ENCODE results near the gene MYH11.

Gene MYH11

GRCh38 chr16:15749371-15749770 is 107.5 kb downstream of the MYH11 start:
- Histone ChIP-seq H3K79me2 (ENCODE audit: insufficient read depth, low read length) (no peaks in the 10 kb centered on the region), H4K20me1 (ENCODE audit: insufficient read depth, low read length, poor library complexity, severe bottlenecking) (no peaks in the 10 kb centered on the region), H3K4me2 (ENCODE audit: low read depth, low read length, poor library complexity, severe bottlenecking) (no peak overlapping the region), H3K9me2 (replicated peaks; ENCODE audit: low read depth, low read length) (no peaks in the 10 kb centered on the region), H3K36me3 (ENCODE audit: insufficient read depth, low read length) (no peaks in the 10 kb centered on the region), H3K27me3 (ENCODE audit: insufficient read depth, low read length, poor library complexity, severe bottlenecking) (no peaks in the 10 kb centered on the region), H3K4me3 (ENCODE audit: low read length, poor library complexity, severe bottlenecking) (no peak overlapping the region), H2AFZ (ENCODE audit: low read length) (no peak overlapping the region), H3K4me1 (ENCODE audit: insufficient read depth, low read length, poor library complexity, severe bottlenecking) (no peaks in the 10 kb centered on the region), H3F3A (ENCODE audit: low read depth) (no peaks in the 10 kb centered on the region), H3K9me3 (ENCODE audit: insufficient read depth, low read depth, low read length) (no peaks in the 10 kb centered on the region), H3K9ac (ENCODE audit: low read depth, low read length, poor library complexity, severe bottlenecking) (no peak overlapping the region)
- TF ChIP-seq CTCF (conservative IDR thresholded peaks at IDR 0.05; ENCODE audit: low read length) (no peak), EZH2phosphoT487 (IDR thresholded peaks at IDR 0.05; ENCODE audit: borderline replicate concordance) (no peak)

GRCh38 chr16:15748654-15749053 is 108.2 kb downstream of the MYH11 start:
- no peaks in the 10 kb centered on the region for H3K79me2 ChIP-seq (ENCODE audit: insufficient read depth, low read length)
- H4K20me1 ChIP-seq (ENCODE audit: insufficient read depth, low read length, poor library complexity, severe bottlenecking), result no peaks in the 10 kb centered on the region
- no peaks in the 10 kb centered on the region for H3K27me3 ChIP-seq (ENCODE audit: insufficient read depth, low read length, poor library complexity, severe bottlenecking)
- no peaks in the 10 kb centered on the region for H3F3A ChIP-seq (ENCODE audit: low read depth)
- no peaks in the 10 kb centered on the region for H3K4me1 ChIP-seq (ENCODE audit: insufficient read depth, low read length, poor library complexity, severe bottlenecking)
- no peaks in the 10 kb centered on the region for H3K36me3 ChIP-seq (ENCODE audit: insufficient read depth, low read length)
- H3K4me2 ChIP-seq (ENCODE audit: low read depth, low read length, poor library complexity, severe bottlenecking), result no peak overlapping the region
- H3K9ac ChIP-seq (ENCODE audit: low read depth, low read length, poor library complexity, severe bottlenecking), result no peak overlapping the region
- no peak overlapping the region for H3K4me3 ChIP-seq (ENCODE audit: low read length, poor library complexity, severe bottlenecking)
- H3K9me2 ChIP-seq (replicated peaks; ENCODE audit: low read depth, low read length), result no peaks in the 10 kb centered on the region
- no peak overlapping the region for H2AFZ ChIP-seq (ENCODE audit: low read length)
- TF ChIP-seq CTCF (conservative IDR thresholded peaks at IDR 0.05; ENCODE audit: low read length), result no peak
- no peak for TF ChIP-seq EZH2phosphoT487 (IDR thresholded peaks at IDR 0.05; ENCODE audit: borderline replicate concordance)
- H3K9me3 ChIP-seq (ENCODE audit: insufficient read depth, low read depth, low read length), result no peaks in the 10 kb centered on the region

- TF ChIP-seq CTCF (conservative IDR thresholded peaks at IDR 0.05; ENCODE audit: low read length) (no peak), EZH2phosphoT487 (IDR thresholded peaks at IDR 0.05; ENCODE audit: borderline replicate concordance) (no peak)
- H3K9me3 ChIP-seq (ENCODE audit: insufficient read depth, low read depth, low read length), result no peaks in the 10 kb centered on the region
Measured at GRCh38 chr16:15747937-15748336, 108.9 kb downstream of the MYH11 start.

More at GRCh38 chr16:15747937-15748336, 108.9 kb downstream of the MYH11 start:
- Histone ChIP-seq H2AFZ (ENCODE audit: low read length) (no peak overlapping the region), H3F3A (ENCODE audit: low read depth) (no peaks in the 10 kb centered on the region), H3K4me2 (ENCODE audit: low read depth, low read length, poor library complexity, severe bottlenecking) (no peak overlapping the region), H3K9me2 (replicated peaks; ENCODE audit: low read depth, low read length) (no peaks in the 10 kb centered on the region), H3K36me3 (ENCODE audit: insufficient read depth, low read length) (no peaks in the 10 kb centered on the region), H3K79me2 (ENCODE audit: insufficient read depth, low read length) (no peaks in the 10 kb centered on the region), H3K4me3 (ENCODE audit: low read length, poor library complexity, severe bottlenecking) (no peak overlapping the region), H3K4me1 (ENCODE audit: insufficient read depth, low read length, poor library complexity, severe bottlenecking) (no peaks in the 10 kb centered on the region), H4K20me1 (ENCODE audit: insufficient read depth, low read length, poor library complexity, severe bottlenecking) (no peaks in the 10 kb centered on the region), H3K27me3 (ENCODE audit: insufficient read depth, low read length, poor library complexity, severe bottlenecking) (no peaks in the 10 kb centered on the region), H3K9ac (ENCODE audit: low read depth, low read length, poor library complexity, severe bottlenecking) (no peak overlapping the region)

All from Loucy (cell line).